Mucosa of stomach (tissue), 1 donor: ENCODE measurements around the gene CACNB2.
"Not testable (repeated sequence)": the region's sequence is repeated elsewhere in the genome, so short reads cannot be mapped to it uniquely, and the experiment has no call there.

Experiments
- H3K27me3 ChIP-seq: one replicate; pipeline ENCODE4 v1.7.0; 2013; ENCODE audit warnings: mild to moderate bottlenecking, low read length; ENCODE audit not compliant: control insufficient read depth, insufficient read depth
- H3K36me3 ChIP-seq: one replicate; pipeline ENCODE4 v1.7.0; 2013; ENCODE audit warnings: low read length; ENCODE audit not compliant: control insufficient read depth, insufficient read depth
- H3K4me1 ChIP-seq: one replicate; pipeline ENCODE4 v1.7.0; 2013; ENCODE audit warnings: mild to moderate bottlenecking, low read length; ENCODE audit not compliant: control insufficient read depth, insufficient read depth
- H3K4me3 ChIP-seq: one replicate; pipeline ENCODE4 v1.7.0; 2013; ENCODE audit warnings: low read length
- H3K9ac ChIP-seq: one replicate; pipeline ENCODE4 v1.7.0; 2013; ENCODE audit warnings: mild to moderate bottlenecking, low read length, moderate library complexity
- H3K9me3 ChIP-seq: one replicate; pipeline ENCODE4 v1.7.0; 2013; ENCODE audit warnings: mild to moderate bottlenecking, low read length, moderate library complexity; ENCODE audit not compliant: control insufficient read depth
- donor health status: Pancreatic carcinoma.

Gene CACNB2

GRCh38 chr10:18583575-18584270, 443.5 kb downstream of the CACNB2 start:
- Histone ChIP-seq H3K9me3 (no peaks in the 10 kb centered on the region), H3K4me3 (no peak overlapping the region), H3K27me3 (no peaks in the 10 kb centered on the region), H3K36me3 (no peaks in the 10 kb centered on the region), H3K4me1 (no peaks in the 10 kb centered on the region), H3K9ac (no peak overlapping the region)

- H3K9me3 ChIP-seq, H3K27me3 ChIP-seq, H3K9ac ChIP-seq, H3K4me1 ChIP-seq, H3K4me3 ChIP-seq, H3K36me3 ChIP-seq: not testable (repeated sequence)
These were observed 446.4 kb downstream of the CACNB2 start for GRCh38 chr10:18586637-18587036.

GRCh38 chr10:18591141-18591540, 450.9 kb downstream of the CACNB2 start:
- H3K9ac ChIP-seq, H3K27me3 ChIP-seq, H3K4me1 ChIP-seq, H3K9me3 ChIP-seq, H3K36me3 ChIP-seq, H3K4me3 ChIP-seq: not testable (repeated sequence)
